OCI-LY7 (cell line): ENCODE results near the gene P3R3URF.

Source experiments
- CTCF ChIP-seq: fragments of 200-600 bp; sonication (generic); conservative IDR thresholded peaks from 2 replicates; pipeline ENCODE4 v1.5.1; 2014; ENCODE audit warnings: mild to moderate bottlenecking, antibody characterized with exemption, low read length, moderate library complexity, mixed read lengths
- EZH2phosphoT487 ChIP-seq: fragments of 200-600 bp; sonication (generic); IDR thresholded peaks from 2 replicates; pipeline ENCODE4 v1.6.1; 2018; ENCODE audit warnings: low read depth, borderline replicate concordance, mild to moderate bottlenecking, mixed run types, antibody characterized with exemption, low read length, moderate library complexity, mixed read lengths

DNA sequence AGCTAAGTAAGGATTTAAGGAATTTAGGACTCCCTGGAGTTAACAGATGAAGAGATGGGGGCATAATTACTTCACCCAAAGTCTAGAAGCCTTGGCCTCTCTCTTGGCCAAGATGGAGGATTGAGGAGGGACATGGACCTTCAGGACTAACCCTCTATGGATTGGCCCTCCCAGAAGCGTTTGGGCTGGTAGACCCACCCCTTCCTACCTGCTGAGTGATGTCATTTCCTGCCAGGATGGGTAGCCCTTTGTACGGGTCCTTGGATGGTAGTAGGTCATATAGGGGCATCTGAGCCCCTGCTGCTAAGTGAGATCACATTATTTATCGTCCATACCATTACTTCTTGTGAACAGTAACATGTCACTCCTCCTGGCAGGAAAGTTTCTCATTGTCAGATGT is 44.5 kb upstream of the P3R3URF start:
- TF ChIP-seq CTCF (no peak), EZH2phosphoT487 (no peak)
